HG02870 (cell line): ENCODE measurements around the gene PYCR2.
"Not testable (repeated sequence)": the region's sequence is repeated elsewhere in the genome, so short reads cannot be mapped to it uniquely, and the experiment has no call there.

ENCODE experiments used
- ATAC-seq: cut with Tn5 transposase; IDR thresholded peaks from one replicate; pipeline ENCODE4 v1.9.1; 2021; ENCODE audit warnings: mild to moderate bottlenecking, moderate library complexity; ENCODE audit not compliant: unreplicated experiment

The PYCR2 gene

GRCh38 chr1:225896494-225896893, 27.6 kb downstream of the PYCR2 start:
- ATAC-seq, result no peak

- no peak for ATAC-seq
Observed at GRCh38 chr1:225892307-225892706, 31.7 kb downstream of the PYCR2 start.

GRCh38 chr1:225891229-225891972, 32.6 kb downstream of the PYCR2 start:
- no peak for ATAC-seq

- no peak for ATAC-seq
Observed at GRCh38 chr1:225890346-225891228, 33.5 kb downstream of the PYCR2 start.

- ATAC-seq, result no peak
Observed at GRCh38 chr1:225889743-225890142, 34.3 kb downstream of the PYCR2 start.

- no peak for ATAC-seq
Observed at GRCh38 chr1:225888898-225889601, 35.0 kb downstream of the PYCR2 start, which contains the start of gene LEFTY1. LEFTY1 (minus strand) TSS chr1:225889146; CDS start chr1:225889066, 80 bp downstream.

- no peak for ATAC-seq
Observed at GRCh38 chr1:225888289-225888897, 35.7 kb downstream of the PYCR2 start.

GRCh38 chr1:225887554-225888288, 36.3 kb downstream of the PYCR2 start:
- ATAC-seq, result not testable (repeated sequence)

GRCh38 chr1:225887030-225887314, 37.1 kb downstream of the PYCR2 start:
- ATAC-seq, result no peak

- no peak for ATAC-seq
Observed at GRCh38 chr1:225886159-225887029, 37.7 kb downstream of the PYCR2 start.

- ATAC-seq, result no peak
Observed at GRCh38 chr1:225885336-225885735, 38.7 kb downstream of the PYCR2 start.

- no peak for ATAC-seq
Observed at GRCh38 chr1:225883616-225884265, 40.3 kb downstream of the PYCR2 start.

GRCh38 chr1:225882694-225883615, 41.1 kb downstream of the PYCR2 start:
- ATAC-seq, result peak; percentile 23

- peak; percentile 64 for ATAC-seq
Observed at GRCh38 chr1:225881959-225882693, 41.9 kb downstream of the PYCR2 start, which contains the start of gene TMEM63A. TMEM63A (minus strand) TSS chr1:225882380; CDS start chr1:225877580, 4,800 bp downstream.

GRCh38 chr1:225881081-225881958, 42.7 kb downstream of the PYCR2 start:
- ATAC-seq, result no peak

GRCh38 chr1:225880636-225881035, 43.4 kb downstream of the PYCR2 start:
- no peak for ATAC-seq
